ENCODE measurements around the gene MATN3.
"Not testable (repeated sequence)": the region's sequence is repeated elsewhere in the genome, so short reads cannot be mapped to it uniquely, and the experiment has no call there.

The MATN3 gene

GRCh38 chr2:20050104-20050645 lies 37.7 kb upstream of the MATN3 start:
- TF ChIP-seq CTCF (conservative IDR thresholded peaks at IDR 0.05; ENCODE audit: low read depth) = no peak
- H3K27ac ChIP-seq = peak overlapping the region; percentile 97
- peak; percentile 67 for DNase-seq (ENCODE audit: low spot score)
- ChIA-PET CTCF (no interaction called here), POLR2A (ENCODE audit: low non-redundant PET) (no interaction called here)

- H3K27ac ChIP-seq = no peak overlapping the region
- DNase-seq (ENCODE audit: low spot score) = no peak
- CTCF ChIA-PET = interaction anchor here (0.7 kb wide), 1 partner anchor 48 kb away, joined by 3 read pairs; no protein-coding TSS in a partner anchor
- TF ChIP-seq CTCF (conservative IDR thresholded peaks at IDR 0.05; ENCODE audit: low read depth) = no peak
- POLR2A ChIA-PET (ENCODE audit: low non-redundant PET) = no interaction called here
Observed at GRCh38 chr2:20049637-20050036, 37.2 kb upstream of the MATN3 start.

- no peak overlapping the region for H3K27ac ChIP-seq
- POLR2A ChIA-PET (ENCODE audit: low non-redundant PET) = no interaction called here
- CTCF ChIA-PET = interaction anchor here (0.7 kb wide), 1 partner anchor 49 kb away, joined by 3 read pairs; no protein-coding TSS in a partner anchor
- TF ChIP-seq CTCF (conservative IDR thresholded peaks at IDR 0.05; ENCODE audit: low read depth) = no peak
- no peak for DNase-seq (ENCODE audit: low spot score)
Observed at GRCh38 chr2:20048488-20049448, 36.3 kb upstream of the MATN3 start.

- POLR2A ChIA-PET (ENCODE audit: low non-redundant PET); DNase-seq (ENCODE audit: low spot score): not testable (repeated sequence)
- CTCF ChIA-PET = interaction anchor here (0.6 kb wide), 1 partner anchor 106 kb away, joined by 5 read pairs; no protein-coding TSS in a partner anchor
Observed at GRCh38 chr2:20045712-20046292, 33.3 kb upstream of the MATN3 start.

GRCh38 chr2:20044778-20045177 lies 32.3 kb upstream of the MATN3 start:
- H3K27ac ChIP-seq = no peak overlapping the region
- no peak for DNase-seq (ENCODE audit: low spot score)
- TF ChIP-seq CTCF (conservative IDR thresholded peaks at IDR 0.05; ENCODE audit: low read depth) = no peak
- ChIA-PET POLR2A (ENCODE audit: low non-redundant PET) (no interaction called here), CTCF (no interaction called here)

More at GRCh38 chr2:20045712-20046292, 33.3 kb upstream of the MATN3 start:
- not testable (repeated sequence) for H3K27ac ChIP-seq

- TF ChIP-seq CTCF (conservative IDR thresholded peaks at IDR 0.05; ENCODE audit: low read depth) = no peak
- no peak for DNase-seq (ENCODE audit: low spot score)
- ChIA-PET CTCF (interaction anchor here (0.6 to 0.8 kb wide), 4 partner anchors 9 to 148 kb away, joined by 3 read pairs; no protein-coding TSS in a partner anchor), POLR2A (ENCODE audit: low non-redundant PET) (no interaction called here)
- H3K27ac ChIP-seq = peak overlapping the region; percentile 37
Observed at GRCh38 chr2:20042531-20042930, 30.1 kb upstream of the MATN3 start.
